HG03108 (cell line): ENCODE results near the gene NFKBIZ.

Source experiments
- ATAC-seq: cut with Tn5 transposase; IDR thresholded peaks from one replicate; pipeline ENCODE4 v1.9.1; 2021; ENCODE audit warnings: moderate library complexity; ENCODE audit not compliant: unreplicated experiment

The NFKBIZ gene

GRCh38 chr3:101825904-101826445 is 23.3 kb upstream of the NFKBIZ start:
- ATAC-seq: no peak

- ATAC-seq: peak; percentile 84
Observed at GRCh38 chr3:101827211-101828174, 21.8 kb upstream of the NFKBIZ start.

- no peak for ATAC-seq
Observed at GRCh38 chr3:101828276-101828675, 21.0 kb upstream of the NFKBIZ start.

GRCh38 chr3:101828691-101829436 is 20.4 kb upstream of the NFKBIZ start:
- ATAC-seq: peak; percentile 48

- ATAC-seq: no peak
Observed at GRCh38 chr3:101829437-101829830, 19.9 kb upstream of the NFKBIZ start.

- ATAC-seq: peak; percentile 23
Observed at GRCh38 chr3:101829874-101830273, 19.4 kb upstream of the NFKBIZ start.

GRCh38 chr3:101833446-101833974 is 15.8 kb upstream of the NFKBIZ start:
- ATAC-seq: no peak

- no peak for ATAC-seq
Observed at GRCh38 chr3:101835676-101836075, 13.6 kb upstream of the NFKBIZ start.

- ATAC-seq: no peak
Observed at GRCh38 chr3:101836160-101836559, 13.2 kb upstream of the NFKBIZ start.

- no peak for ATAC-seq
Observed at GRCh38 chr3:101836652-101837598, 12.4 kb upstream of the NFKBIZ start.

- ATAC-seq: no peak
Observed at GRCh38 chr3:101838691-101839090, 10.6 kb upstream of the NFKBIZ start.

- ATAC-seq: no peak
Observed at GRCh38 chr3:101840066-101840465, 9.2 kb upstream of the NFKBIZ start.

- no peak for ATAC-seq
Observed at GRCh38 chr3:101842245-101842934, 6.9 kb upstream of the NFKBIZ start.

GRCh38 chr3:101842935-101843330 is 6.4 kb upstream of the NFKBIZ start:
- no peak for ATAC-seq

GRCh38 chr3:101845425-101845824 is 3.9 kb upstream of the NFKBIZ start:
- no peak for ATAC-seq

GRCh38 chr3:101846709-101847108 is 2.6 kb upstream of the NFKBIZ start:
- ATAC-seq: no peak

GRCh38 chr3:101847328-101847727 is 2.0 kb upstream of the NFKBIZ start:
- ATAC-seq: no peak

GRCh38 chr3:101848326-101848725 is 988 bp upstream of the NFKBIZ start:
- no peak for ATAC-seq

- ATAC-seq: peak; percentile 29
Observed at GRCh38 chr3:101849714-101850245, 466 bp downstream of the NFKBIZ start.
